ENCODE results near the gene PBX1. TPM values are rescaled to one million over a fixed set of nuclear protein-coding genes. Genes with fewer than 3 reads are reported as not detected.

Gene PBX1
- total RNA-seq, 1 donor from 2014 or later, result 71.7 TPM

DNA sequence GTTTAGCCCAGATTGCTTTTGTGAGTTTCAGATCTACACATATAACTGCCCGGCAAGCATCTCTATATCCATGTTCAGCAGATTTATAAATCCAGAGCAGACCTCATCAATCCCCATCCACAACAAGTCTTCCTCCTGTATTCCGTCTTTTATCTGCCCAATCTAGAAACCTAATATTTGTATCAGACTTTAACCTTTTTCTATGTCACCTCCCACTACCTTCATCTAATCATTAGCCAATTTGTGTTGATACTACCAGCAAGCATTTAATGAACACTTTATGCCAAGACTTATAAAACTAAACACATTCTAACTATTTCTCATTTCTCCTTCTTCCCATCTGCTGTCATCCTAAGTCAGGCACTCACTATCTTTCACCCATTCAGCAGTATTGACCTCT is 135.5 kb downstream of the PBX1 start:
- Mint-ChIP-seq H3K9me3 (no peaks in the 10 kb centered on the region), H3K27ac (ENCODE audit: unreplicated experiment) (no peak overlapping the region), H3K27me3 (ENCODE audit: low read depth) (no peaks in the 10 kb centered on the region), H3K36me3 (ENCODE audit: low read depth) (no peaks in the 10 kb centered on the region), H3K4me3 (no peak overlapping the region), H3K4me1 (peaks cover 8% of the 10 kb centered on the region)
- TF ChIP-seq, protein P1, sequence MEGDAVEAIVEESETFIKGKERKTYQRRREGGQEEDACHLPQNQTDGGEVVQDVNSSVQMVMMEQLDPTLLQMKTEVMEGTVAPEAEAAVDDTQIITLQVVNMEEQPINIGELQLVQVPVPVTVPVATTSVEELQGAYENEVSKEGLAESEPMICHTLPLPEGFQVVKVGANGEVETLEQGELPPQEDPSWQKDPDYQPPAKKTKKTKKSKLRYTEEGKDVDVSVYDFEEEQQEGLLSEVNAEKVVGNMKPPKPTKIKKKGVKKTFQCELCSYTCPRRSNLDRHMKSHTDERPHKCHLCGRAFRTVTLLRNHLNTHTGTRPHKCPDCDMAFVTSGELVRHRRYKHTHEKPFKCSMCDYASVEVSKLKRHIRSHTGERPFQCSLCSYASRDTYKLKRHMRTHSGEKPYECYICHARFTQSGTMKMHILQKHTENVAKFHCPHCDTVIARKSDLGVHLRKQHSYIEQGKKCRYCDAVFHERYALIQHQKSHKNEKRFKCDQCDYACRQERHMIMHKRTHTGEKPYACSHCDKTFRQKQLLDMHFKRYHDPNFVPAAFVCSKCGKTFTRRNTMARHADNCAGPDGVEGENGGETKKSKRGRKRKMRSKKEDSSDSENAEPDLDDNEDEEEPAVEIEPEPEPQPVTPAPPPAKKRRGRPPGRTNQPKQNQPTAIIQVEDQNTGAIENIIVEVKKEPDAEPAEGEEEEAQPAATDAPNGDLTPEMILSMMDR (conservative IDR thresholded peaks at IDR 0.05), result no peak
- DNase-seq (ENCODE audit: low read depth, low spot score), result no peak

DNA sequence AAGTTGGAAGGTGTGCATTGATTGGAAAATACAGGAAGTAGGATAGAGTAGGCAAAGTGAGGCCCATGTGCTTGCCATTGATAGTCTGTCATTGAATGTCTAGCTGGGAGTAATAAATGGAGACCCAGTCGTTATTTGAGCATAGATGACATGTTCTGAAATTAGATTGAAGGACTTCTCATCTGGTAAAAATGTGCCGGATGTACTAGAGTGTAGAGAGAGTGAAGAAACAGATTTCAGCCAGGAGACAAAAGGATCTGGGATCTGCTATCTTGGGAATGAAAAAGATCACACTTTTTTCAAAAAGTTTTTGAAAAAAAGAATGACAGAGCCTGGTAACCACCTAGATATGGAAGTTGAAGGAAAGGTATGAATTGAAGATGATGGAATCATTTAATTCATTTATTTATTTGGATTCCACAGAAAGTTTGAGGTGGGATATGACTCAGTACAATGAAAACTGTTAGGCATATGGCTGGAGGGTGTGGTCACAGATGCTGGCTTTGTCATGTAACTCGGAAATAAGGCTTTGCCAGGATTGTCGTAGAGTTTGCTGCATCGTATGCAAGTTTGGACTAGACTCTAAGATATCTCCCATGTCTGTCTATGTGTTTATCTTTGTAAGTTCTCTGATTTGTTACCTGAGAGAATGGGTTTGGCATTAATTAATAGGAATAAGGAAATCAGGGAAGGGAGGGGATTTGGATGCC is 137.1 kb downstream of the PBX1 start:
- no peaks in the 10 kb centered on the region for H3K27me3 Mint-ChIP-seq (ENCODE audit: low read depth)
- no peaks in the 10 kb centered on the region for H3K9me3 Mint-ChIP-seq
- no peak for DNase-seq (ENCODE audit: low read depth, low spot score)
- TF ChIP-seq, protein P1 (conservative IDR thresholded peaks at IDR 0.05), result no peak
- no peak overlapping the region for H3K4me3 Mint-ChIP-seq
- H3K36me3 Mint-ChIP-seq (ENCODE audit: low read depth), result no peaks in the 10 kb centered on the region
- no peak overlapping the region for H3K27ac Mint-ChIP-seq (ENCODE audit: unreplicated experiment)
- peaks cover 5% of the 10 kb centered on the region for H3K4me1 Mint-ChIP-seq

DNA sequence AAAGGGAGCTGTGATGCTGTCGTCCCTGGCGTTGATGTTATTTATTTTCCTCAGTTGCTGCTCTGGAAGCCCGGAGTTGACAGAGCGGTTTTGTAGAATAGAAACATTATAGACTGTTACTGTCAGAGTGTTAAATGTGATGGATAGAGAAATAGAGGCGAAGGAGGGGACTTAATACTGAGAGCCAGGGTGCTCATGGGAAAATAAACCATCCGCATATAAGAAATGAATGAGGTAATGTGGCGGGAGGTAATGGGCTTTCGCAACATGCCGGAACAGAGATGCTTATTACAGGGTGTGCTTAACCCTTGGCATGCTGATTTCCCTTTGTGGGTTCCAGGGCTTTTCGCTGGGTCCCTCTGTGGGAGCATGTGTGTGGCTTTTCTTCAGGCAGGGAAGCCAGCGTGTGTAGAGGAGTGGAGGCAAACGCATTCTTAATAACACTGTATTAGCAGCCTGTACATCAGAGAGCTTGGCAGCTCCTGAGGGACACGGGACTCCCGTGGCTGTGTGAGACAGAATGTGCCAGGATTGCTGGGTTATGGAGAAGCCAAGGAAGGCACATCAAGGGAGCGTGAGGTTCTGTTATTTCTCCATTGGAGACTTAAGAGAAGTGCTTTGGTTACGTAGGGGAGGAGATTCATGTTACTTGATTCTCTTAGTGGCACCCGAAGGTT is 141.0 kb downstream of the PBX1 start:
- no peaks in the 10 kb centered on the region for H3K9me3 Mint-ChIP-seq
- TF ChIP-seq, protein P1 (conservative IDR thresholded peaks at IDR 0.05), result no peak
- H3K27me3 Mint-ChIP-seq (ENCODE audit: low read depth), result no peaks in the 10 kb centered on the region
- H3K36me3 Mint-ChIP-seq (ENCODE audit: low read depth), result no peaks in the 10 kb centered on the region
- no peak overlapping the region for H3K4me3 Mint-ChIP-seq
- DNase-seq (ENCODE audit: low read depth, low spot score), result no peak
- H3K4me1 Mint-ChIP-seq, result peaks cover 10% of the 10 kb centered on the region
- H3K27ac Mint-ChIP-seq (ENCODE audit: unreplicated experiment), result no peak overlapping the region

DNA sequence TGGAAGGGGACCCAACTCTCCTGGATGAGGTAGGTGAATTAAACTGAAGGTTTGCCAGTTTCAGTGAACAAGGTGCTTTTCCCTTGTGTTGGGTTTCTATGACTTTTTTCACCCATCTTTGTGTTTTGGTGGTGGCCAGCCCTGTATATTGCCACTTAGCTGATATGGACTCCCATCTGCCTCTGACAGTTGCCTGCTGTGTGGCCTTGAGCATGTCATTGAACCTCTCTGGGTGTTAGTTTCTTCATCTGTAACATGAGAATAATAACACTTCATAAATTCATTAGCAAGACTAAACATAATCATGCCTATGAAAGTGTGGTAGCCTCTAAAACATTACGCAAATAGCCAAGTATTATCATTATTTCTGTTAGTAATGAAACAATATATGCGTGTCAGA is 141.7 kb downstream of the PBX1 start:
- H3K36me3 Mint-ChIP-seq (ENCODE audit: low read depth), result no peaks in the 10 kb centered on the region
- H3K27me3 Mint-ChIP-seq (ENCODE audit: low read depth), result no peaks in the 10 kb centered on the region
- no peak overlapping the region for H3K27ac Mint-ChIP-seq (ENCODE audit: unreplicated experiment)
- peaks cover 10% of the 10 kb centered on the region for H3K4me1 Mint-ChIP-seq
- no peak overlapping the region for H3K4me3 Mint-ChIP-seq
- H3K9me3 Mint-ChIP-seq, result no peaks in the 10 kb centered on the region
- DNase-seq (ENCODE audit: low read depth, low spot score), result no peak
- TF ChIP-seq, protein P1 (conservative IDR thresholded peaks at IDR 0.05), result no peak

DNA sequence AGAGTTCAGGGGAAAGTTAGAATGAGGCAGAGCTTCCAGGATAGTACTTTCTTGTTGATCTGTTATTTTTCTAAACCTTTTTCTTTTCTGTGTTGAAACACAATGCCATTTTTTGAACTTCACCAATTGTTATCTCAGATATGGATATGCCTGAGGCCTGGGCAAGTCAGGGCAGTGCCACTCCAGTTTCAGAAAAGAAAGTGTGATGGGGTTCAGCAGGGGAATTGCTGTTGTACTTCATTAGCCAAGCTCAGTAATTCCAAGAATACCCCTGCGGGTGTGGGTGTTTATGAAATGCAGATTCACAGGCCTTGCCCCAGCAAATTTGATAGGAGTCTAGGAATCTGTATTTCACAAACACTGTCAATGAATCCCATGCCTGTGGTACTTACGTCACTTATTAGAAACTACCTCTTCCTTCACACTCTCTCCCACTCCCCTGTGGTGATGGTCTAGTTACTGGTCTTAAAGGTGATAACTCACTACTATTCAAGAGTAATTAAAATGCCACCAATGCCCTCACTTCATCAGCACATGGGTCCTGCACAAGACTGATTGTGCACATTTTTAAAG is 142.3 kb downstream of the PBX1 start:
- H3K27ac Mint-ChIP-seq (ENCODE audit: unreplicated experiment), result no peak overlapping the region
- peaks cover 11% of the 10 kb centered on the region for H3K4me1 Mint-ChIP-seq
- no peak for DNase-seq (ENCODE audit: low read depth, low spot score)
- H3K36me3 Mint-ChIP-seq (ENCODE audit: low read depth), result no peaks in the 10 kb centered on the region
- no peaks in the 10 kb centered on the region for H3K9me3 Mint-ChIP-seq
- TF ChIP-seq, protein P1 (conservative IDR thresholded peaks at IDR 0.05), result no peak
- no peaks in the 10 kb centered on the region for H3K27me3 Mint-ChIP-seq (ENCODE audit: low read depth)
- H3K4me3 Mint-ChIP-seq, result no peak overlapping the region
